HFF-Myc (cell line): Measurements from ENCODE around the gene FILIP1L.

Source experiments
- DNase-seq: peaks from one replicate; pipeline ENCODE4 v3.0.0-alpha.2; 2011; ENCODE audit warnings: low read depth; ENCODE audit errors: extremely low read depth
- H3K4me3 ChIP-seq: replicated peaks from 2 replicates; pipeline ENCODE4 v1.5.1; 2011; ENCODE audit warnings: low read depth, mild to moderate bottlenecking, control low read depth, low read length
- TF ChIP-seq, protein P1 (sequence below): IDR thresholded peaks from 2 replicates; pipeline ENCODE4 v1.5.1; 2012; ENCODE audit warnings: mild to moderate bottlenecking, low read depth, low read length, control low read depth; ENCODE audit errors: missing control alignments

The FILIP1L gene

DNA sequence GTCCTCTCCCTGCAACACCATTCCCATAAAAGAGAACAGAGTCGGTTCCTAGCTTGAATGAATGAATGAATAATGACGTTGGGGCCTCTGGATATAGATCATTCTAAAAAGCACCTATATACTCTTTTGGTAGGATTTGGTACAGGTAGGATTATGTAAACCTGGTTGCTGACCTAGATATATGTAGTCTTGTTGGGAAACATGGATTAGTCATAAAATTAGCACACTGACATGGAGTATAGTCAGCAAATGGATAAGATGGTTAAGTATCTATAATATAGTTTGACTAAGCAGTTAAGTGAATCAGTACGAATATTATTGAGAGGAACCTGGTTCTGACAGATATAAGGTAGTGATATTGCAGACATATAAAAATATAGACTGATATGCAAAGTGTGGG, 142.5 kb downstream of the FILIP1L start:
- H3K4me3 ChIP-seq = no peak overlapping the region
- DNase-seq = no peak
- TF ChIP-seq, protein P1, sequence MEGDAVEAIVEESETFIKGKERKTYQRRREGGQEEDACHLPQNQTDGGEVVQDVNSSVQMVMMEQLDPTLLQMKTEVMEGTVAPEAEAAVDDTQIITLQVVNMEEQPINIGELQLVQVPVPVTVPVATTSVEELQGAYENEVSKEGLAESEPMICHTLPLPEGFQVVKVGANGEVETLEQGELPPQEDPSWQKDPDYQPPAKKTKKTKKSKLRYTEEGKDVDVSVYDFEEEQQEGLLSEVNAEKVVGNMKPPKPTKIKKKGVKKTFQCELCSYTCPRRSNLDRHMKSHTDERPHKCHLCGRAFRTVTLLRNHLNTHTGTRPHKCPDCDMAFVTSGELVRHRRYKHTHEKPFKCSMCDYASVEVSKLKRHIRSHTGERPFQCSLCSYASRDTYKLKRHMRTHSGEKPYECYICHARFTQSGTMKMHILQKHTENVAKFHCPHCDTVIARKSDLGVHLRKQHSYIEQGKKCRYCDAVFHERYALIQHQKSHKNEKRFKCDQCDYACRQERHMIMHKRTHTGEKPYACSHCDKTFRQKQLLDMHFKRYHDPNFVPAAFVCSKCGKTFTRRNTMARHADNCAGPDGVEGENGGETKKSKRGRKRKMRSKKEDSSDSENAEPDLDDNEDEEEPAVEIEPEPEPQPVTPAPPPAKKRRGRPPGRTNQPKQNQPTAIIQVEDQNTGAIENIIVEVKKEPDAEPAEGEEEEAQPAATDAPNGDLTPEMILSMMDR = no peak

DNA sequence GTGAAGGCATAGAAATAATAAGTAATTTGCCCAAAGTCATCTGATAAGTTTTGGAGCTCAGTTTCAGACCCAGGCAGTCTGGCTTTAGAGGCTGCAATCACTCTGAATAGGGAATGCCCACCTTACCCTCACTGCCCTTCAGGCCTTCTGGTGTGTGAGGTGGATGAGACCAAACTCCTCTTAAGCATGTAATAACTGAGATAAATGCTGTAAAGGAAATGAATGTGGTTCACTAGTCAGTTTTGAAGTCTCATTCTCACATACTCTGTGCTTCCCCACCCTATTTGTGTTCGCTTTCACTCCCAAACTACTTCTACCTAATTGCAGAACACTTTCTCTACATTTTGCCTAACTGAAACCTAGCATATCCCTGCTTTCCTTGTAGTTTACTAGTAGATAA, 144.1 kb downstream of the FILIP1L start:
- TF ChIP-seq, protein P1 = no peak
- H3K4me3 ChIP-seq = no peak overlapping the region
- DNase-seq = no peak

DNA sequence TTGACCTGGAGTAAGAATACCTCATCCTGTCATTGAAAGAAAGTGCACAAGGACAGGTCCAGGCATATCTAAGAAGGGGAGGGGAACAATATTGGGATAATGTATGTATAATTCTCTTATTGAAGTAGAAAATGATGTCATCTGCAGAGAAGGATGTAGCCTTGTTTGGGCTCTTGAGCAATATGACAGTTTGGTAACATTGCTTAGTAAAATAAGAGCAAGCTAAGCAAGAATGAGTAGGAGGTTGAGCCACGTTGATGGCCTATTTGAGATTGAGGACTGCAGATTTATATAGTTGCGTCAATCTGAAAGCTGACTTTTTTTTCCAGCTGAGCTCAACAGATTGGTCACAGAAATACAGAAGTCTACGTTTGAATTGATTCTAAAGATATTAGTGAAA, 145.2 kb downstream of the FILIP1L start:
- no peak for DNase-seq
- TF ChIP-seq, protein P1 = no peak
- no peak overlapping the region for H3K4me3 ChIP-seq

- no peak overlapping the region for H3K4me3 ChIP-seq
- TF ChIP-seq, protein P1 = no peak
- DNase-seq = no peak
These were observed 146.5 kb downstream of the FILIP1L start for GRCh38 chr3:99967796-99968195.

GRCh38 chr3:99966662-99967416, 147.5 kb downstream of the FILIP1L start:
- no peak for DNase-seq
- no peak overlapping the region for H3K4me3 ChIP-seq
- TF ChIP-seq, protein P1 = no peak

- DNase-seq = no peak
- H3K4me3 ChIP-seq = no peak overlapping the region
These were observed 148.5 kb downstream of the FILIP1L start for GRCh38 chr3:99965681-99966408.

More at GRCh38 chr3:99965681-99966408, 148.5 kb downstream of the FILIP1L start:
- TF ChIP-seq, protein P1 = no peak
